ENCODE results near the gene CBL. TPM values are rescaled to one million over a fixed set of nuclear protein-coding genes. Genes with fewer than 3 reads are reported as not detected.

CBL gene
- total RNA-seq, 1 donor = 11.4 TPM

DNA sequence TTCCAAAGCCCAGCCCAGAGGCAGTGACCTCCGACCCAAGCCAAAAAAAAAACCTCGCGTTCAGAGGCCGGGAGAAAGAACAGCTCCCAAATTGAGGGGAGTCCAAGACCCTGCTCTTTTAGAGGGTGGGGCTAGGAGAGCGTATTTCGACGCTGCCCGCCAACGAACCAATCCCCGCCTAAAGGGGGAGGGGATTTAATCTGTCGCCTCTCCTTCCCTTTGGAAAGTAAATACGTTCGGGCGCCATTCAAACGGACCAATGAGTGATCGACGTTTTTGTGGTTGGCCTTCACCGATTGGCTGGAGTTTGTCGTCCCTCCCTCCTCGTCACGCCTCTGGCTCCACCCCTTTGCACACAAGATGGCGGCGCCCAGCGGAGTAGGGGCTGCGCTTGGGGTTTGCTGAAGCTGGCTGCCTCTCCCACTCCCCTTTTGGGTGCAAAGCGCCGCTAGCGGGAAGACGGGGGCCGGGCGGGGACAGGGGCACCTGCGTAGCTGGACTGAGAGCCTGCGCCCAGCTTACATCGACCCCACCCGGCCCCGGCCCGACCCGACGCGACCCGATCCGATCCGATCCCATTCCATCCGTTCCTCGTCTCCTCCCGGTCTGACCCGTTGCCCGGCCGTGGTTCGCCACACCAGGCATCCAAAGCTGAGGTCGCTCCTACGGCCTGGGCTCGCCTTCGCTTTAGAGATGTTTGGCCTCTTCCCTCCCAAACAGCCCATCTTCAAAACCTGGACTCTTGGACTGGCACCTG is 128.2 kb downstream of the CBL start, which contains the start of gene RNF26:
RNF26 (plus strand) TSS at position 354 of the 757 bp plus-strand sequence. CDS start 596 bp downstream, outside the sequence.
- peak within 1 kb of the TSS; percentile 89 for H3K4me3 ChIP-seq (ENCODE audit: low read depth, low read length)
- DNase-seq (ENCODE audit: low read depth) = peak; percentile 98
- TF ChIP-seq, protein P1, sequence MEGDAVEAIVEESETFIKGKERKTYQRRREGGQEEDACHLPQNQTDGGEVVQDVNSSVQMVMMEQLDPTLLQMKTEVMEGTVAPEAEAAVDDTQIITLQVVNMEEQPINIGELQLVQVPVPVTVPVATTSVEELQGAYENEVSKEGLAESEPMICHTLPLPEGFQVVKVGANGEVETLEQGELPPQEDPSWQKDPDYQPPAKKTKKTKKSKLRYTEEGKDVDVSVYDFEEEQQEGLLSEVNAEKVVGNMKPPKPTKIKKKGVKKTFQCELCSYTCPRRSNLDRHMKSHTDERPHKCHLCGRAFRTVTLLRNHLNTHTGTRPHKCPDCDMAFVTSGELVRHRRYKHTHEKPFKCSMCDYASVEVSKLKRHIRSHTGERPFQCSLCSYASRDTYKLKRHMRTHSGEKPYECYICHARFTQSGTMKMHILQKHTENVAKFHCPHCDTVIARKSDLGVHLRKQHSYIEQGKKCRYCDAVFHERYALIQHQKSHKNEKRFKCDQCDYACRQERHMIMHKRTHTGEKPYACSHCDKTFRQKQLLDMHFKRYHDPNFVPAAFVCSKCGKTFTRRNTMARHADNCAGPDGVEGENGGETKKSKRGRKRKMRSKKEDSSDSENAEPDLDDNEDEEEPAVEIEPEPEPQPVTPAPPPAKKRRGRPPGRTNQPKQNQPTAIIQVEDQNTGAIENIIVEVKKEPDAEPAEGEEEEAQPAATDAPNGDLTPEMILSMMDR (IDR thresholded peaks at IDR 0.05; ENCODE audit: insufficient read depth, low read length) = no peak

DNA sequence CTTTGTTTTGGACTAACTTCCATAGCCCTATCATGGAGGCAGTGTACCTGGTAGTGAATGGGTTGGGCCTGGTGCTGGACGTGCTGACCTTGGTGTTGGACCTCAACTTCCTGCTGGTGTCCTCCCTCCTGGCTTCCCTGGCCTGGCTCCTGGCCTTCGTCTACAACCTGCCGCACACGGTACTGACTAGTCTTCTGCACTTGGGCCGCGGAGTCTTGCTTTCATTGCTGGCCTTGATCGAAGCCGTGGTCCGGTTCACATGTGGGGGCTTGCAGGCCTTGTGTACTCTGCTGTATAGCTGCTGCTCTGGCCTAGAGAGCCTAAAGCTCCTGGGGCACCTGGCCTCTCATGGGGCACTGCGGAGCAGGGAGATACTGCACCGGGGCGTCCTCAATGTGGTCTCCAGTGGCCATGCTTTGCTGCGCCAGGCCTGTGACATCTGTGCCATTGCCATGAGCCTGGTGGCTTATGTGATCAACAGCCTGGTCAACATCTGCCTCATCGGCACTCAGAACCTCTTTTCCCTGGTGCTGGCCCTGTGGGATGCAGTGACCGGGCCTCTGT is 129.0 kb downstream of the CBL start:
- peak overlapping the region; percentile 89 for H3K4me3 ChIP-seq (ENCODE audit: low read depth, low read length)
- TF ChIP-seq, protein P1 (IDR thresholded peaks at IDR 0.05; ENCODE audit: insufficient read depth, low read length) = no peak
- no peak for DNase-seq (ENCODE audit: low read depth)

DNA sequence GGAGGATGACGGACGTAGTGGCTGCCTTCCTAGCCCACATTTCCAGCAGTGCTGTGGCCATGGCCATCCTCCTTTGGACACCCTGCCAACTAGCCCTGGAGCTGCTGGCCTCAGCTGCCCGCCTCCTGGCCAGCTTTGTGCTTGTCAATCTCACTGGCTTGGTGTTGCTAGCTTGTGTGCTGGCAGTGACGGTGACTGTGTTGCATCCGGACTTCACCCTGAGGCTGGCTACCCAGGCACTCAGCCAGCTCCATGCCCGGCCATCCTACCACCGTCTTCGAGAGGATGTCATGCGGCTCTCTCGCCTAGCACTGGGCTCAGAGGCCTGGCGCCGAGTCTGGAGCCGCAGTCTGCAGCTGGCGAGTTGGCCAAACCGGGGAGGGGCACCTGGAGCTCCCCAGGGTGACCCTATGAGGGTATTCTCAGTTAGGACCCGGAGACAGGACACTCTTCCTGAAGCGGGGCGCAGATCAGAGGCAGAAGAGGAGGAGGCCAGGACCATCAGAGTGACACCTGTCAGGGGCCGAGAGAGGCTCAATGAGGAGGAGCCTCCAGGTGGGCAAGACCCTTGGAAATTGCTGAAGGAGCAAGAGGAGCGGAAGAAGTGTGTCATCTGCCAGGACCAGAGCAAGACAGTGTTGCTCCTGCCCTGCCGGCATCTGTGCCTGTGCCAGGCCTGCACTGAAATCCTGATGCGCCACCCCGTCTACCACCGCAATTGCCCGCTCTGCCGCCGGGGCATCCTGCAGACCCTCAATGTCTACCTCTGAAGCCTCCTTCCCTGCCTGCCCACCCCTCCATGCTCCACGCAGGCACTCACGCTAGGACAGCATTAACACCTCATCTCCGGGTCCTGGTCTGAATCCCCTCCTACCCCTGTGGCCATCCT is 129.8 kb downstream of the CBL start:
- TF ChIP-seq, protein P1 (IDR thresholded peaks at IDR 0.05; ENCODE audit: insufficient read depth, low read length) = no peak
- peak overlapping the region; percentile 89 for H3K4me3 ChIP-seq (ENCODE audit: low read depth, low read length)
- no peak for DNase-seq (ENCODE audit: low read depth)

DNA sequence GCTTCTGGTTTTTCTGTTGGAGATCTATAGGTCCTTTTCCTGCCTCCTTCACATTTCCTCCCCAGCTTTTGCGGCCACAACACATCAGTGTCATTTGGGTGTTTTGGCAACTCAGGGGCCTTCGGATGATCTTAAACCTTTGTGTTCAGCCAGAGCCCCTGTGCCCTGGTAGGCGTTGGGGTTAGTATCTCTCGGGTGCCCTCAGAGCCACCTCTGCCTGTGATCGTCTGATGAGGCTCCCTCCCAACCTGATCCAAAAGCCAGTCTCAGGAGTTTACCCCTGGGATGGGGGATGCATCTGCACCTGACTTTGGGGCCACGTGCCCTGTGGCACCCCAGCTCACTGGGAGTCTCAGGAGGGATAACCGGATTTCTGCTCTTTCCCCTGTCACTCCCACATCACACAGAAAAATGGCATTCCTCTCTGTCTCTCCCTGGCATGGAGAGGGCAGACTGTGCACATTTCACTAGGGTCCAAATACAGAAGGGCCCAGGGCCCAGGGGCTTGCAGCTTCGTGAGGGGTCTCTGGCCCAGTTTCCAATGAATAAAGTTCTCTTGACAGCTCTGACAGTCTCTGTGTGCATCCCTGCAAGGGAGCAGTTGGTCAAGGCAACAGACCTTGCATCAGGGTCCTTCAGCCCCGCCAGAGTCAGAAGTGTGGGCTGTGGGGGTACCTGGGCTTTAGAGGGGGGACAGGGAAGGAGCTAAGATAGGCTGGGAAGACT is 130.8 kb downstream of the CBL start:
- no peak overlapping the region for H3K4me3 ChIP-seq (ENCODE audit: low read depth, low read length)
- no peak for DNase-seq (ENCODE audit: low read depth)
- TF ChIP-seq, protein P1 (IDR thresholded peaks at IDR 0.05; ENCODE audit: insufficient read depth, low read length) = no peak

DNA sequence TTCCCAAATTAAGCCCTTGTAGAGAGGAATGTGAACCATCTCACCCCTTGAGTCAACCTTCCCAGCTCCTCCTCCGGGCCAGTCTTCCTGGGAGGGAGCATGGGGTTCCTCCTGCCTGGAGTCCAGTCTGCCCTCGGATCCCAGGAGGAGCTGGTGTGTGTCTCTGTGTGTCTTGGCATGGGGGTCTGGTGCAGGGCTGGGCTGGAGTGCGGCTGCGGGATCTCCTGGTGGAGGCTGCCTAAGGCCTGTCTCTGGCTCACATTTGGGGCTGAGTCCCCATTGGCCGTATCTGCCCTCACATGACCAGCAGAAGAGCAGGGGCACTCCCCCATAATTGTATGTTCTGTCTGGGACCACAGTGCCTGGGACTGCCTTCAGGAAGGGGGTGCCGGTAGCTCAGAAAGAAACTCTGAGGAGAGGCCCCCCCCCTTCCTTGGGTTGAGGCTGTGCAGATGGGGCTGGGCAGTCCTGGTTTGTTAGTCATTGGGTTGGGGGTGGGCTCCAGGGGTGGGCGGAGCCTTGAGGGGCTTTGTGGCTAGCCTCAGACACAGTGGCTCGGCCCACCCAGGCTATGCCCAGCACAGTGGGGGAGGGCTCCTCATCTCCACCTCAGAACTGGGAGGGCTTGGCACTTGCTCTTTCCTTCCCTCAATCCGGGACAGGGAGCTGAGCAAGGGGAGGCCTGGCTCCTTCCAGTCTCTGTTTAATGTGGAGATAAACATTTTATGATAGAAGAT is 131.6 kb downstream of the CBL start:
- no peak for DNase-seq (ENCODE audit: low read depth)

More for the DNA sequence above, 131.6 kb downstream of the CBL start:
- H3K4me3 ChIP-seq (ENCODE audit: low read depth, low read length) = peak overlapping the region; percentile 33
- TF ChIP-seq, protein P1 (IDR thresholded peaks at IDR 0.05; ENCODE audit: insufficient read depth, low read length) = no peak

Data from fibroblast of the aortic adventitia (primary cell).